Liver (tissue), 9 donors: ENCODE results near the gene CDK10. TPM values are rescaled to one million over a fixed set of nuclear protein-coding genes. Genes with fewer than 3 reads are reported as not detected.
"Not testable (repeated sequence)": the region's sequence is repeated elsewhere in the genome, so short reads cannot be mapped to it uniquely, and the experiment has no call there.

Source experiments
- DNase-seq: peaks from one replicate; pipeline ENCODE4 v3.0.0-alpha.2; 2017; ENCODE audit warnings: low spot score
- H3K27ac ChIP-seq, 2 donors: one replicate each; pipeline ENCODE4 v1.7.0; 2013; ENCODE audit warnings: inconsistent platforms in 2 of 2, low read length in 2 of 2, control low read depth in 1 of 2, low read depth in 1 of 2, mild to moderate bottlenecking in 1 of 2
- H3K27me3 ChIP-seq, 4 donors: one replicate each; pipeline versions ENCODE4 v1.6.1 to v1.7.0; 2013; ENCODE audit warnings: low read length in 3 of 4, inconsistent platforms in 1 of 4, mild to moderate bottlenecking in 1 of 4, moderate library complexity in 1 of 4; ENCODE audit not compliant: control insufficient read depth in 4 of 4, insufficient read depth in 4 of 4
- H3K36me3 ChIP-seq, 4 donors: one replicate each; pipeline versions ENCODE4 v1.6.1 to v1.7.0; 2013; ENCODE audit warnings: low read length in 3 of 4, mild to moderate bottlenecking in 3 of 4, low read depth in 1 of 4, moderate library complexity in 1 of 4; ENCODE audit not compliant: control insufficient read depth in 4 of 4, insufficient read depth in 3 of 4
- H3K4me1 ChIP-seq, 4 donors: one replicate each; pipeline versions ENCODE4 v1.6.1 to v1.7.0; 2013; ENCODE audit warnings: low read length in 3 of 4, mild to moderate bottlenecking in 3 of 4, moderate library complexity in 1 of 4; ENCODE audit not compliant: control insufficient read depth in 4 of 4, insufficient read depth in 4 of 4
- H3K4me3 ChIP-seq, 3 donors: one replicate each; pipeline versions ENCODE4 v1.6.1 to v1.7.0; 2013; ENCODE audit warnings: low read length in 3 of 3, control low read depth in 1 of 3, low read depth in 1 of 3, mild to moderate bottlenecking in 1 of 3
- H3K9ac ChIP-seq, 2 donors: one replicate each; pipeline ENCODE4 v1.7.0; 2013; ENCODE audit warnings: low read length in 2 of 2, mild to moderate bottlenecking in 2 of 2, moderate library complexity in 2 of 2, control low read depth in 1 of 2, low read depth in 1 of 2
- H3K9me3 ChIP-seq, 4 donors: one replicate each; pipeline versions ENCODE4 v1.6.1 to v1.7.0; 2013; ENCODE audit warnings: low read length in 3 of 4; ENCODE audit not compliant: control insufficient read depth in 4 of 4
- EGR1 ChIP-seq, 2 donors: IDR thresholded peaks; 2 replicates each; pipeline ENCODE4 v1.6.1; 2016 to 2018; ENCODE audit warnings: antibody characterized with exemption in 2 of 2, low read depth in 2 of 2
- FOXA1 ChIP-seq: IDR thresholded peaks from 2 replicates; pipeline ENCODE4 v1.6.1; 2016; ENCODE audit warnings: antibody characterized with exemption
- FOXA2 ChIP-seq: IDR thresholded peaks from 2 replicates; pipeline ENCODE4 v1.6.1; 2016; ENCODE audit warnings: antibody characterized with exemption
- GABPA ChIP-seq, 2 donors: IDR thresholded peaks in 1 of 2; conservative IDR thresholded peaks in 1 of 2; 2 replicates each; pipeline ENCODE4 v1.6.1; 2016; ENCODE audit warnings: antibody characterized with exemption in 2 of 2, mild to moderate bottlenecking in 1 of 2, moderate library complexity in 1 of 2
- HNF4A ChIP-seq, 2 donors: conservative IDR thresholded peaks; 2 replicates each; pipeline ENCODE4 v1.6.1; 2016; ENCODE audit warnings: antibody characterized with exemption in 2 of 2, mild to moderate bottlenecking in 2 of 2
- HNF4G ChIP-seq: IDR thresholded peaks from 2 replicates; pipeline ENCODE4 v1.6.1; 2016; ENCODE audit warnings: antibody characterized with exemption
- JUND ChIP-seq, 2 donors: IDR thresholded peaks; 2 replicates each; pipeline ENCODE4 v1.6.1; 2016; ENCODE audit warnings: antibody characterized with exemption in 2 of 2
- NR2F2 ChIP-seq: IDR thresholded peaks from 2 replicates; pipeline ENCODE4 v1.6.1; 2016; ENCODE audit warnings: antibody characterized with exemption
- RAD21 ChIP-seq, 2 donors: IDR thresholded peaks; 2 replicates each; pipeline ENCODE4 v1.6.1; 2016; ENCODE audit warnings: antibody characterized with exemption in 2 of 2, mild to moderate bottlenecking in 2 of 2
- RXRA ChIP-seq, 2 donors: IDR thresholded peaks; 2 replicates each; pipeline ENCODE4 v1.6.1; 2017 to 2018; ENCODE audit warnings: antibody characterized with exemption in 2 of 2, mild to moderate bottlenecking in 1 of 2
- SP1 ChIP-seq: IDR thresholded peaks from 2 replicates; pipeline ENCODE4 v1.6.1; 2018; ENCODE audit warnings: antibody characterized with exemption, mild to moderate bottlenecking
- TAF1 ChIP-seq: conservative IDR thresholded peaks from 2 replicates; pipeline ENCODE4 v1.6.1; 2016; ENCODE audit warnings: antibody characterized with exemption, mild to moderate bottlenecking
- YY1 ChIP-seq: IDR thresholded peaks from 2 replicates; pipeline ENCODE4 v1.6.1; 2016; ENCODE audit warnings: antibody characterized with exemption, mild to moderate bottlenecking
- WGBS: extraction: QIAGEN DNeasy Blood & Tissue Kit; methylation state at CpG from one replicate; pipeline ENCODE4 v1.1.7; 2013; 5-methylcytosine and 5-hydroxymethylcytosine counted together
- polyA plus RNA-seq, 2 donors: library from polyadenylated mRNA; stranded (reverse) in 1 of 2; unstranded in 1 of 2; fragments of 200-250 nt in 1 of 2; fragments of >200 nt in 1 of 2; fragmentation: Nextera tagmentation in 1 of 2; extraction: Ambion mirVana in 1 of 2; gene quantifications; one replicate each; pipeline versions ENCODE4 v1.2.1 to v1.2.3, GENCODE V29; 2013 to 2015
- total RNA-seq, 2 donors: library from RNA; depleted of rRNA; stranded (reverse); fragments of >200 nt; gene quantifications; one replicate each; pipeline ENCODE4 v1.2.3, GENCODE V29; 2014
- TF ChIP-seq, protein P1 (sequence below): fragments of 150-350 bp; IDR thresholded peaks from 2 replicates; pipeline ENCODE4 v1.5.1; 2017; ENCODE audit warnings: improper control_type of control experiment, low read depth, low read length; ENCODE audit not compliant: missing input control
- TF ChIP-seq, protein P2 (sequence below): IDR thresholded peaks from 2 replicates; pipeline ENCODE4 v1.6.1; 2016; ENCODE audit warnings: antibody characterized with exemption
- TF ChIP-seq, protein P3 (sequence below): IDR thresholded peaks from 2 replicates; pipeline ENCODE4 v1.6.1; 2016; ENCODE audit warnings: antibody characterized with exemption, mild to moderate bottlenecking
- donor health status: healthy.
- donor health status: healthy.
- donor health status: healthy.
- donor health status: healthy.
- donor health status: healthy.

The CDK10 gene
- total and polyA plus RNA-seq, 4 donors, result 25.1 to 81.2 (median 56.0) TPM

DNA sequence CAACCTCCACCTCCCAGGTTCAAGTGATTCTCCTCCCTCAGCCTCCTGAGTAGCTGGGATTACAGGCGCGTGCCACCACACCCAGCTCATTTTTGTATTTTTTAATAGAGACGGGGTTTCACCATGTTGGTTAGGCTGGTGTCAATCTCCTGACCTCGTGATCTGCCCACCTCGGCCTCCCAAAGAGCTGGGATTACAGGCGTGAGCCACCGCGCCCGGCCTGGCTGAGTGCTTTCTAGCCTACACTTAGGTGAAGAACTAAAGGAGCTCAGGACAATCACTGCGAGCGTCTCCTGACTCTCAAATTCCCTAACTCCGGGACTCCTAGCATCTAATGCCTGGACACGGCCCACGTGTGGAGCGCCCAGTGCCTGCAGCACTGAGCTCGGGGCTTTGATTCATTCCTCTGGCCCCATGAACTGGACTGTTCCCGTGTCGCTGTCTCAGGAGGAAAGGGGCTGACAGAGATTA is 13.2 kb downstream of the CDK10 start:
- H3K4me3 ChIP-seq, H3K9me3 ChIP-seq, DNase-seq, H3K27me3 ChIP-seq, H3K9ac ChIP-seq: not testable (repeated sequence)
- peak; percentile 21 for TF ChIP-seq HNF4G
- Histone ChIP-seq H3K4me1 (peaks cover 8 to 28% (median 16%) of the 10 kb centered on the region in 4 donors), H3K27ac (peak overlapping the region; percentile 58 to 81), H3K36me3 (peaks cover 3 to 17% (median 7%) of the 10 kb centered on the region in 4 donors)
- WGBS, result 47% methylated on average over 18 of the region's 18 CpGs

GRCh38 chr16:89700100-89700648 is 13.7 kb downstream of the CDK10 start:
- under 1% methylated on average over 30 of the region's 30 CpGs for WGBS
- Histone ChIP-seq H3K4me1 (peaks cover 8 to 28% (median 16%) of the 10 kb centered on the region in 4 donors), H3K36me3 (peaks cover under 1 to 13% (median 3%) of the 10 kb centered on the region in 4 donors), H3K27me3 (no peaks in the 10 kb centered on the region), H3K9ac (peak overlapping the region in 1 of 2 donors; percentile 90), H3K27ac (peak overlapping the region; percentile 80 to 96), H3K4me3 (peak overlapping the region; percentile 34 to 82 (median 59)), H3K9me3 (no peaks in the 10 kb centered on the region)
- TF ChIP-seq, protein P1, sequence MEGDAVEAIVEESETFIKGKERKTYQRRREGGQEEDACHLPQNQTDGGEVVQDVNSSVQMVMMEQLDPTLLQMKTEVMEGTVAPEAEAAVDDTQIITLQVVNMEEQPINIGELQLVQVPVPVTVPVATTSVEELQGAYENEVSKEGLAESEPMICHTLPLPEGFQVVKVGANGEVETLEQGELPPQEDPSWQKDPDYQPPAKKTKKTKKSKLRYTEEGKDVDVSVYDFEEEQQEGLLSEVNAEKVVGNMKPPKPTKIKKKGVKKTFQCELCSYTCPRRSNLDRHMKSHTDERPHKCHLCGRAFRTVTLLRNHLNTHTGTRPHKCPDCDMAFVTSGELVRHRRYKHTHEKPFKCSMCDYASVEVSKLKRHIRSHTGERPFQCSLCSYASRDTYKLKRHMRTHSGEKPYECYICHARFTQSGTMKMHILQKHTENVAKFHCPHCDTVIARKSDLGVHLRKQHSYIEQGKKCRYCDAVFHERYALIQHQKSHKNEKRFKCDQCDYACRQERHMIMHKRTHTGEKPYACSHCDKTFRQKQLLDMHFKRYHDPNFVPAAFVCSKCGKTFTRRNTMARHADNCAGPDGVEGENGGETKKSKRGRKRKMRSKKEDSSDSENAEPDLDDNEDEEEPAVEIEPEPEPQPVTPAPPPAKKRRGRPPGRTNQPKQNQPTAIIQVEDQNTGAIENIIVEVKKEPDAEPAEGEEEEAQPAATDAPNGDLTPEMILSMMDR, result peak; percentile 76
- TF ChIP-seq RAD21 (IDR thresholded peaks at IDR 0.05) (peak; percentile 81 to 84), NR2F2 (peak; percentile 16), FOXA2 (no peak), RXRA (IDR thresholded peaks at IDR 0.05) (peak; percentile 48 to 70), HNF4A (conservative IDR thresholded peaks at IDR 0.05) (peak; percentile 74 to 84), FOXA1 (no peak), EGR1 (IDR thresholded peaks at IDR 0.05; ENCODE audit: low read depth in 2 of 2) (peak; percentile 85 to 92), TAF1 (no peak), SP1 (peak; percentile 89), GABPA (IDR thresholded peaks at IDR 0.05 in 1 of 2, conservative IDR thresholded peaks at IDR 0.05 in 1 of 2) (peak in 1 of 2 donors; percentile 56), YY1 (peak; percentile 63), JUND (IDR thresholded peaks at IDR 0.05) (peak; percentile 51 to 89)
- TF ChIP-seq, protein P2, sequence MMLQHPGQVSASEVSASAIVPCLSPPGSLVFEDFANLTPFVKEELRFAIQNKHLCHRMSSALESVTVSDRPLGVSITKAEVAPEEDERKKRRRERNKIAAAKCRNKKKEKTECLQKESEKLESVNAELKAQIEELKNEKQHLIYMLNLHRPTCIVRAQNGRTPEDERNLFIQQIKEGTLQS, result no peak
- TF ChIP-seq, protein P3, sequence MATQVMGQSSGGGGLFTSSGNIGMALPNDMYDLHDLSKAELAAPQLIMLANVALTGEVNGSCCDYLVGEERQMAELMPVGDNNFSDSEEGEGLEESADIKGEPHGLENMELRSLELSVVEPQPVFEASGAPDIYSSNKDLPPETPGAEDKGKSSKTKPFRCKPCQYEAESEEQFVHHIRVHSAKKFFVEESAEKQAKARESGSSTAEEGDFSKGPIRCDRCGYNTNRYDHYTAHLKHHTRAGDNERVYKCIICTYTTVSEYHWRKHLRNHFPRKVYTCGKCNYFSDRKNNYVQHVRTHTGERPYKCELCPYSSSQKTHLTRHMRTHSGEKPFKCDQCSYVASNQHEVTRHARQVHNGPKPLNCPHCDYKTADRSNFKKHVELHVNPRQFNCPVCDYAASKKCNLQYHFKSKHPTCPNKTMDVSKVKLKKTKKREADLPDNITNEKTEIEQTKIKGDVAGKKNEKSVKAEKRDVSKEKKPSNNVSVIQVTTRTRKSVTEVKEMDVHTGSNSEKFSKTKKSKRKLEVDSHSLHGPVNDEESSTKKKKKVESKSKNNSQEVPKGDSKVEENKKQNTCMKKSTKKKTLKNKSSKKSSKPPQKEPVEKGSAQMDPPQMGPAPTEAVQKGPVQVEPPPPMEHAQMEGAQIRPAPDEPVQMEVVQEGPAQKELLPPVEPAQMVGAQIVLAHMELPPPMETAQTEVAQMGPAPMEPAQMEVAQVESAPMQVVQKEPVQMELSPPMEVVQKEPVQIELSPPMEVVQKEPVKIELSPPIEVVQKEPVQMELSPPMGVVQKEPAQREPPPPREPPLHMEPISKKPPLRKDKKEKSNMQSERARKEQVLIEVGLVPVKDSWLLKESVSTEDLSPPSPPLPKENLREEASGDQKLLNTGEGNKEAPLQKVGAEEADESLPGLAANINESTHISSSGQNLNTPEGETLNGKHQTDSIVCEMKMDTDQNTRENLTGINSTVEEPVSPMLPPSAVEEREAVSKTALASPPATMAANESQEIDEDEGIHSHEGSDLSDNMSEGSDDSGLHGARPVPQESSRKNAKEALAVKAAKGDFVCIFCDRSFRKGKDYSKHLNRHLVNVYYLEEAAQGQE, result peak; percentile 81
- DNase-seq, result peak; percentile 98
